ENCODE measurements around the gene AK8.
A peak's percentile ranks its signal among the peaks of the same experiment; 100 is the strongest.

AK8 gene

GRCh38 chr9:132879457-132880323 lies 1.6 kb upstream of the AK8 start:
- Mint-ChIP-seq H3K27ac (peak overlapping the region; percentile 92), H3K36me3 (peaks cover 2% of the 10 kb centered on the region), H3K4me3 (peak overlapping the region; percentile 88), H3K27me3 (no peaks in the 10 kb centered on the region), H3K9me3 (no peaks in the 10 kb centered on the region), H3K4me1 (peaks cover 17% of the 10 kb centered on the region)
- ATAC-seq (ENCODE audit: low read depth): peak; percentile 20
- DNase-seq (ENCODE audit: low spot score in 2 of 2): no peak

GRCh38 chr9:132878695-132879456 lies 792 bp upstream of the AK8 start, which contains the start of gene SPACA9:
SPACA9 (plus strand) TSS chr9:132878898; CDS start chr9:132883948, 5,050 bp downstream.
- peak; percentile 41 for ATAC-seq (ENCODE audit: low read depth)
- H3K27me3 Mint-ChIP-seq: no peaks in the 10 kb centered on the region

GRCh38 chr9:132877458-132877823 lies 643 bp downstream of the AK8 start:
- no peak for DNase-seq (ENCODE audit: low spot score in 2 of 2)
- H3K36me3 Mint-ChIP-seq: no peaks in the 10 kb centered on the region
- H3K27me3 Mint-ChIP-seq: no peaks in the 10 kb centered on the region
- H3K4me1 Mint-ChIP-seq: peaks cover 15% of the 10 kb centered on the region
- ATAC-seq (ENCODE audit: low read depth): no peak
- H3K9me3 Mint-ChIP-seq: no peaks in the 10 kb centered on the region
- peak overlapping the region; percentile 92 for H3K27ac Mint-ChIP-seq
- peak overlapping the region; percentile 84 for H3K4me3 Mint-ChIP-seq

More at GRCh38 chr9:132878695-132879456, 792 bp upstream of the AK8 start, which contains the start of gene SPACA9:
- peaks cover 17% of the 10 kb centered on the region for H3K4me1 Mint-ChIP-seq
- H3K27ac Mint-ChIP-seq: peak within 1 kb of the TSS; percentile 92
- no peaks in the 10 kb centered on the region for H3K36me3 Mint-ChIP-seq
- peak within 1 kb of the TSS; percentile 88 for H3K4me3 Mint-ChIP-seq
- H3K9me3 Mint-ChIP-seq: no peaks in the 10 kb centered on the region
- peak in 1 of 2 donors; percentile 27 for DNase-seq (ENCODE audit: low spot score in 2 of 2)

DNA sequence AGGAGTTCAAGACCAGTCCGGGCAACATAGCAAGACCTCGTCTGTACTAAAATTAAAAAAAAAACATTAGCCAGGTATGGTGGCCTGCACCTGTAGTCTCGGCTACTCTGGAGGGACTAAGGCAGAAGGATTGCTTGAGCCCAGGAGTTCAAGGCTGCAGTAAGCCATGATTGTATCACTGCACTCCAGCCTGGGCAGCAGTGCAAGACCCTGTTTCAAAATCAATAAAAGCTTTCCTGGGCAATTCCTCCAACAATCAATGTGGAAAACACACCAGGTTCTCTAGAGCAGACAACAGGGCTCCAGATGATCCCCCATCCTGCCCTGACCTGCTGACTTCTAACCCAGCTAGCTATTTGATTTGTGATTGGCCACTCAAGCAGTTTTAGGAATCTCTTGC lies 1.2 kb downstream of the AK8 start:
- H3K36me3 Mint-ChIP-seq: no peaks in the 10 kb centered on the region
- H3K27ac Mint-ChIP-seq: peak overlapping the region; percentile 92
- H3K4me1 Mint-ChIP-seq: peaks cover 15% of the 10 kb centered on the region
- H3K9me3 Mint-ChIP-seq: no peaks in the 10 kb centered on the region
- no peak for ATAC-seq (ENCODE audit: low read depth)
- DNase-seq (ENCODE audit: low spot score in 2 of 2): no peak
- H3K4me3 Mint-ChIP-seq: peak overlapping the region; percentile 84
- H3K27me3 Mint-ChIP-seq: no peaks in the 10 kb centered on the region

- DNase-seq (ENCODE audit: low spot score in 2 of 2): no peak
- Mint-ChIP-seq H3K4me3 (no peak overlapping the region), H3K9me3 (no peaks in the 10 kb centered on the region), H3K36me3 (no peaks in the 10 kb centered on the region), H3K27me3 (no peaks in the 10 kb centered on the region), H3K4me1 (peaks cover 12% of the 10 kb centered on the region), H3K27ac (no peak overlapping the region)
- ATAC-seq (ENCODE audit: low read depth): no peak
Measured at GRCh38 chr9:132875159-132875558, 2.9 kb downstream of the AK8 start.

- ATAC-seq (ENCODE audit: low read depth): no peak
- no peak for DNase-seq (ENCODE audit: low spot score in 2 of 2)
- Mint-ChIP-seq H3K4me1 (peaks cover 3% of the 10 kb centered on the region), H3K27ac (no peak overlapping the region), H3K4me3 (peak overlapping the region; percentile 11), H3K9me3 (no peaks in the 10 kb centered on the region), H3K36me3 (no peaks in the 10 kb centered on the region), H3K27me3 (no peaks in the 10 kb centered on the region)
Measured at GRCh38 chr9:132873403-132873802, 4.7 kb downstream of the AK8 start.

DNA sequence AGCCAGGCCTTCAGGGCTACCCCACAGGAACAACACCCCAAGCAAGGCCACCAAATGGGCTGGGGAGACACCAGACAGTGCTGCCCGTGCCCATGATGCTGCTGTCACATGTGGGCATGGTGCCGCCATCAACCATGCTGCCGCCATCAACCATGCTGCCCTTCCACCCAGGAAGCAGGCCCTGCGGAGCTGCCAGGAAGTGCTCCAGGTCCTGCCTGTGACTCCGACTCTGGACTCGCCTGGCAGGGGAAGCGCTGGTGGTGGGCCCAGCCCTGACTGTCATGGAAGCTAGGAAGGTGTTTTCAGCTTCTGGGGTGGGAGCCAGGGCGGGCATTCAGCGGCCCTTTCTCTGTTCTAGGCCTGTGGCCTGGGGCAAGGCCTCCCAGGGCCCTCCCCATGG lies 8.8 kb downstream of the AK8 start:
- DNase-seq (ENCODE audit: low spot score in 2 of 2) (no peak), ATAC-seq (ENCODE audit: low read depth) (no peak)
- Mint-ChIP-seq H3K9me3 (no peaks in the 10 kb centered on the region), H3K27me3 (no peaks in the 10 kb centered on the region), H3K4me3 (no peak overlapping the region), H3K4me1 (peaks cover 3% of the 10 kb centered on the region), H3K27ac (no peak overlapping the region), H3K36me3 (no peaks in the 10 kb centered on the region)

- Mint-ChIP-seq H3K36me3 (no peaks in the 10 kb centered on the region), H3K9me3 (no peaks in the 10 kb centered on the region), H3K27ac (no peak overlapping the region), H3K27me3 (no peaks in the 10 kb centered on the region), H3K4me3 (no peak overlapping the region), H3K4me1 (no peaks in the 10 kb centered on the region)
- ATAC-seq (ENCODE audit: low read depth) (no peak), DNase-seq (ENCODE audit: low spot score in 2 of 2) (no peak)
Measured at GRCh38 chr9:132866898-132867297, 11.2 kb downstream of the AK8 start.

DNA sequence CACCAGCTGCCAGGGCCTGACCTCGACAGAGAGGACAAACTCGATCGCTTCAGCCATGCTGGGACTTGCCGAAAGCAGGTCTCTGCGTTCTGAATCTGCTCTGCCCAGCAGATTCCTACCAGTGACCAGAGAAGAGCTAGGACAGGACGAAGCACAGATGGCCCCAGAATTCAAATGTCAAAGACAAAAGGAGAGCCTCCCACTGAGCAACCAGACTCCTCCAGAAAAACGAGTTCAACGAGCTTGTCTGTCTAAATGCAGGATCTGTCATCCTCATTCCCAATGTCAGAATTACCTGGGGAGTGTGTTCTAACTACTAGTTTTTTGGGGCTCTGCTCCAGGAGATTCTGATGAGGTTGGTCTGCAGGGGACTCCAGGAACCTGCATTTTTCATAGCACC lies 13.4 kb downstream of the AK8 start:
- peak overlapping the region; percentile 28 for H3K27ac Mint-ChIP-seq
- no peaks in the 10 kb centered on the region for H3K4me1 Mint-ChIP-seq
- ATAC-seq (ENCODE audit: low read depth): no peak
- no peaks in the 10 kb centered on the region for H3K36me3 Mint-ChIP-seq
- H3K4me3 Mint-ChIP-seq: no peak overlapping the region
- DNase-seq (ENCODE audit: low spot score in 2 of 2): no peak
- no peaks in the 10 kb centered on the region for H3K27me3 Mint-ChIP-seq
- no peaks in the 10 kb centered on the region for H3K9me3 Mint-ChIP-seq

- H3K4me1 Mint-ChIP-seq: no peaks in the 10 kb centered on the region
- no peak for ATAC-seq (ENCODE audit: low read depth)
Measured at GRCh38 chr9:132864277-132864676, 13.8 kb downstream of the AK8 start.

GRCh38 chr9:132863096-132863495 lies 15.0 kb downstream of the AK8 start:
- no peaks in the 10 kb centered on the region for H3K4me1 Mint-ChIP-seq
- ATAC-seq (ENCODE audit: low read depth) (no peak), DNase-seq (ENCODE audit: low spot score in 2 of 2) (no peak)
- peaks cover 3% of the 10 kb centered on the region for H3K27me3 Mint-ChIP-seq
- no peak overlapping the region for H3K27ac Mint-ChIP-seq
- no peaks in the 10 kb centered on the region for H3K36me3 Mint-ChIP-seq
- H3K9me3 Mint-ChIP-seq: no peaks in the 10 kb centered on the region
- no peak overlapping the region for H3K4me3 Mint-ChIP-seq

More at GRCh38 chr9:132864277-132864676, 13.8 kb downstream of the AK8 start:
- H3K4me3 Mint-ChIP-seq: no peak overlapping the region
- DNase-seq (ENCODE audit: low spot score in 2 of 2): no peak
- no peaks in the 10 kb centered on the region for H3K9me3 Mint-ChIP-seq
- no peaks in the 10 kb centered on the region for H3K36me3 Mint-ChIP-seq
- H3K27me3 Mint-ChIP-seq: no peaks in the 10 kb centered on the region
- H3K27ac Mint-ChIP-seq: no peak overlapping the region

DNA sequence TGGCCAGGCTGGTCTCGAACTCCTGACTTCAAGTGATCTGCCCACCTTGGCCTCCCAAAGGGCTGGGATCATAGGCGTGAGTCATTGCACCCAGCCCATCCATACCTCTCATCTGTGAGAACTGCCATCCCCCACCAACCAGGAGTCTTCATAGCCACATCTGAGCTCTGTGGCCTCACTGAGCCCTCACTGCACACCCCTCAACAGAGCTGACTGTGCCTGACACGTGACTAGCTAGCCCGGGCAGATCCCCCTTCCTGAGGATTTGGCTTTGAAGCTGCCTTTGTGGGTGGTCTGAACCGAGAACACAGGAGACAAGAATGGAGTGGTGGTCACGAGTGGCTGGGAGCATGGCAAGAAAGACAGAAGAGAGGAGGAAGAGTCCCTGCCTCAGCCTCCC lies 15.6 kb downstream of the AK8 start:
- Mint-ChIP-seq H3K4me3 (no peak overlapping the region), H3K9me3 (no peaks in the 10 kb centered on the region), H3K27me3 (peaks cover 3% of the 10 kb centered on the region), H3K4me1 (no peaks in the 10 kb centered on the region), H3K27ac (no peak overlapping the region), H3K36me3 (no peaks in the 10 kb centered on the region)
- ATAC-seq (ENCODE audit: low read depth) (no peak), DNase-seq (ENCODE audit: low spot score in 2 of 2) (no peak)

GRCh38 chr9:132861666-132862065 lies 16.4 kb downstream of the AK8 start:
- no peak for ATAC-seq (ENCODE audit: low read depth)

GRCh38 chr9:132858751-132859150 lies 19.3 kb downstream of the AK8 start:
- Mint-ChIP-seq H3K36me3 (no peaks in the 10 kb centered on the region), H3K9me3 (no peaks in the 10 kb centered on the region), H3K4me3 (no peak overlapping the region), H3K4me1 (peaks cover 14% of the 10 kb centered on the region), H3K27ac (no peak overlapping the region), H3K27me3 (peaks cover 3% of the 10 kb centered on the region)
- DNase-seq (ENCODE audit: low spot score in 2 of 2) (no peak), ATAC-seq (ENCODE audit: low read depth) (no peak)

More at GRCh38 chr9:132861666-132862065, 16.4 kb downstream of the AK8 start:
- Mint-ChIP-seq H3K36me3 (no peaks in the 10 kb centered on the region), H3K27ac (no peak overlapping the region), H3K9me3 (no peaks in the 10 kb centered on the region), H3K4me3 (no peak overlapping the region), H3K4me1 (no peaks in the 10 kb centered on the region), H3K27me3 (peaks cover 3% of the 10 kb centered on the region)
- no peak for DNase-seq (ENCODE audit: low spot score in 2 of 2)
